Measurements from ENCODE around the gene CTBS. TPM values are rescaled to one million over a fixed set of nuclear protein-coding genes. Genes with fewer than 3 reads are reported as not detected.

CTBS gene
- 22.2 and 22.9 TPM in 2 replicates for total RNA-seq (2014; rRNA removed; shearing (Covaris generic))

- DNase-seq (ENCODE audit: low read depth in 1 of 2, low spot score in 2 of 2), result peak; percentile 87 to 92
- H3K4me3 ChIP-seq, result peak within 1 kb of the TSS; percentile 65
These were observed at the start of gene CTBS for GRCh38 chr1:84573967-84574842. CTBS (minus strand) TSS chr1:84574440; CDS start chr1:84574415, 25 bp downstream.

GRCh38 chr1:84621553-84621952 is 47.3 kb upstream of the CTBS start:
- H3K4me1 ChIP-seq (replicated peaks), result peaks cover 20% of the 10 kb centered on the region
- no peak overlapping the region for H3K27ac ChIP-seq
- H3K36me3 ChIP-seq, result 0 out of 2 replicates have a peak, but pooled peaks cover 2% of the 10 kb centered on the region
- H3K4me3 ChIP-seq, result no peak overlapping the region
- no peaks in the 10 kb centered on the region for H3K27me3 ChIP-seq (replicated peaks)
- H3K9me3 ChIP-seq (replicated peaks), result no peaks in the 10 kb centered on the region
- no peak for DNase-seq (ENCODE audit: low read depth in 1 of 2, low spot score in 2 of 2)

More at GRCh38 chr1:84573967-84574842, at the start of gene CTBS:
- no peaks in the 10 kb centered on the region for H3K27me3 ChIP-seq (replicated peaks)
- H3K36me3 ChIP-seq, result peaks cover 14% of the 10 kb centered on the region
- H3K4me1 ChIP-seq (replicated peaks), result peaks cover 24% of the 10 kb centered on the region
- peak within 1 kb of the TSS; percentile 95 for H3K27ac ChIP-seq
- no peaks in the 10 kb centered on the region for H3K9me3 ChIP-seq (replicated peaks)

- H3K27ac ChIP-seq, result peak overlapping the region; percentile 40
These were observed 46.6 kb upstream of the CTBS start for GRCh38 chr1:84620720-84621313.

GRCh38 chr1:84619383-84620102 is 45.3 kb upstream of the CTBS start:
- Histone ChIP-seq H3K27me3 (replicated peaks) (no peaks in the 10 kb centered on the region), H3K4me3 (no peak overlapping the region), H3K36me3 (0 out of 2 replicates have a peak, but pooled peaks cover 2% of the 10 kb centered on the region), H3K9me3 (replicated peaks) (peaks cover under 1% of the 10 kb centered on the region), H3K27ac (peak overlapping the region; percentile 67), H3K4me1 (replicated peaks) (peaks cover 20% of the 10 kb centered on the region)
- DNase-seq (ENCODE audit: low read depth in 1 of 2, low spot score in 2 of 2), result peak; percentile 46 to 52

More at GRCh38 chr1:84620720-84621313, 46.6 kb upstream of the CTBS start:
- no peaks in the 10 kb centered on the region for H3K27me3 ChIP-seq (replicated peaks)
- H3K4me3 ChIP-seq, result peak overlapping the region; percentile 50
- 0 out of 2 replicates have a peak, but pooled peaks cover 2% of the 10 kb centered on the region for H3K36me3 ChIP-seq
- DNase-seq (ENCODE audit: low read depth in 1 of 2, low spot score in 2 of 2), result peak; percentile 70 to 79
- no peaks in the 10 kb centered on the region for H3K9me3 ChIP-seq (replicated peaks)
- peaks cover 20% of the 10 kb centered on the region for H3K4me1 ChIP-seq (replicated peaks)

- Histone ChIP-seq H3K36me3 (0 out of 2 replicates have a peak, but pooled peaks cover 2% of the 10 kb centered on the region), H3K9me3 (replicated peaks) (peaks cover 8% of the 10 kb centered on the region), H3K27ac (no peak overlapping the region), H3K4me1 (replicated peaks) (peaks cover 20% of the 10 kb centered on the region), H3K27me3 (replicated peaks) (no peaks in the 10 kb centered on the region), H3K4me3 (no peak overlapping the region)
- no peak for DNase-seq (ENCODE audit: low read depth in 1 of 2, low spot score in 2 of 2)
These were observed 43.1 kb upstream of the CTBS start for GRCh38 chr1:84617349-84617748.

GRCh38 chr1:84615790-84616189 is 41.5 kb upstream of the CTBS start:
- Histone ChIP-seq H3K36me3 (0 out of 2 replicates have a peak, but pooled peaks cover 2% of the 10 kb centered on the region), H3K27ac (no peak overlapping the region), H3K27me3 (replicated peaks) (no peaks in the 10 kb centered on the region), H3K4me3 (no peak overlapping the region), H3K9me3 (replicated peaks) (peaks cover 8% of the 10 kb centered on the region), H3K4me1 (replicated peaks) (peaks cover 28% of the 10 kb centered on the region)
- DNase-seq (ENCODE audit: low read depth in 1 of 2, low spot score in 2 of 2), result no peak

GRCh38 chr1:84613887-84614286 is 39.6 kb upstream of the CTBS start:
- Histone ChIP-seq H3K27ac (no peak overlapping the region), H3K9me3 (replicated peaks) (peaks cover 8% of the 10 kb centered on the region), H3K27me3 (replicated peaks) (no peaks in the 10 kb centered on the region), H3K4me1 (replicated peaks) (peaks cover 10% of the 10 kb centered on the region; the same call in 1 of the 2 replicates), H3K36me3 (no peaks in the 10 kb centered on the region), H3K4me3 (no peak overlapping the region)
- no peak for DNase-seq (ENCODE audit: low read depth in 1 of 2, low spot score in 2 of 2)

GRCh38 chr1:84613026-84613425 is 38.8 kb upstream of the CTBS start:
- Histone ChIP-seq H3K36me3 (no peaks in the 10 kb centered on the region), H3K9me3 (replicated peaks) (peaks cover 8% of the 10 kb centered on the region)
- no peak for DNase-seq (ENCODE audit: low read depth in 1 of 2, low spot score in 2 of 2)

GRCh38 chr1:84611796-84612195 is 37.6 kb upstream of the CTBS start:
- H3K36me3 ChIP-seq, result no peaks in the 10 kb centered on the region
- 0 out of 2 replicates have a peak overlapping the region, but pooled peaks have one; percentile 1 for H3K27ac ChIP-seq
- no peak overlapping the region for H3K4me3 ChIP-seq
- H3K27me3 ChIP-seq (replicated peaks), result no peaks in the 10 kb centered on the region
- DNase-seq (ENCODE audit: low read depth in 1 of 2, low spot score in 2 of 2), result peak; percentile 50 to 70
- peaks cover 8% of the 10 kb centered on the region for H3K9me3 ChIP-seq (replicated peaks)
- peaks cover 9% of the 10 kb centered on the region; the same call in 1 of the 2 replicates for H3K4me1 ChIP-seq (replicated peaks)

More at GRCh38 chr1:84613026-84613425, 38.8 kb upstream of the CTBS start:
- Histone ChIP-seq H3K27ac (no peak overlapping the region), H3K4me3 (no peak overlapping the region), H3K27me3 (replicated peaks) (no peaks in the 10 kb centered on the region), H3K4me1 (replicated peaks) (peaks cover 9% of the 10 kb centered on the region; the same call in 1 of the 2 replicates)

- Histone ChIP-seq H3K27me3 (replicated peaks) (no peaks in the 10 kb centered on the region), H3K9me3 (replicated peaks) (peaks cover 8% of the 10 kb centered on the region), H3K4me3 (no peak overlapping the region), H3K27ac (0 out of 2 replicates have a peak overlapping the region, but pooled peaks have one; percentile 1), H3K4me1 (replicated peaks) (peaks cover 9% of the 10 kb centered on the region; the same call in 1 of the 2 replicates), H3K36me3 (no peaks in the 10 kb centered on the region)
- no peak for DNase-seq (ENCODE audit: low read depth in 1 of 2, low spot score in 2 of 2)
These were observed 36.9 kb upstream of the CTBS start for GRCh38 chr1:84611091-84611490.

GRCh38 chr1:84606977-84607376 is 32.7 kb upstream of the CTBS start:
- Histone ChIP-seq H3K4me1 (replicated peaks) (peaks cover 28% of the 10 kb centered on the region), H3K9me3 (replicated peaks) (no peaks in the 10 kb centered on the region), H3K4me3 (no peak overlapping the region), H3K27ac (no peak overlapping the region), H3K36me3 (no peaks in the 10 kb centered on the region), H3K27me3 (replicated peaks) (no peaks in the 10 kb centered on the region)
- no peak for DNase-seq (ENCODE audit: low read depth in 1 of 2, low spot score in 2 of 2)

GRCh38 chr1:84605157-84605556 is 30.9 kb upstream of the CTBS start:
- Histone ChIP-seq H3K4me1 (replicated peaks) (peaks cover 22% of the 10 kb centered on the region), H3K9me3 (replicated peaks) (no peaks in the 10 kb centered on the region), H3K27me3 (replicated peaks) (no peaks in the 10 kb centered on the region), H3K36me3 (no peaks in the 10 kb centered on the region), H3K4me3 (no peak overlapping the region), H3K27ac (no peak overlapping the region)
- DNase-seq (ENCODE audit: low read depth in 1 of 2, low spot score in 2 of 2), result no peak
